Measurements from ENCODE around the gene E2F4. TPM values are rescaled to one million over a fixed set of nuclear protein-coding genes. Genes with fewer than 3 reads are reported as not detected.
A peak's percentile ranks its signal among the peaks of the same experiment; 100 is the strongest.

The E2F4 gene
- total and polyA plus RNA-seq, 2 of the 13 experiments (the other 11 are each of a cell fraction or from before 2014, with no cell fraction given), result 84.8 to 91.2 TPM

GRCh38 chr16:67210069-67210937, 18.3 kb downstream of the E2F4 start (continued):
- TF ChIP-seq TRIM24 (CRISPR knock-in tag; IDR thresholded peaks at IDR 0.05), result no peak
- TF ChIP-seq SOX5 (CRISPR knock-in tag; IDR thresholded peaks at IDR 0.05; ENCODE audit: borderline replicate concordance), result no peak
- no peak; the same call in 1 of the 2 replicates for TF ChIP-seq MYC (CRISPR knock-in tag; IDR thresholded peaks at IDR 0.05; ENCODE audit: borderline replicate concordance)
- TF ChIP-seq ZNF691 (CRISPR knock-in tag; IDR thresholded peaks at IDR 0.05; ENCODE audit: borderline replicate concordance, low read depth), result no peak
- 0 out of 2 replicates have a peak, but pooled peaks have one; percentile 30 for TF ChIP-seq ZBTB2 (CRISPR knock-in tag; IDR thresholded peaks at IDR 0.05; ENCODE audit: low read depth)
- no peak for TF ChIP-seq LBX2 (CRISPR knock-in tag; IDR thresholded peaks at IDR 0.05; ENCODE audit: borderline replicate concordance)
- TF ChIP-seq FOSL1 (CRISPR knock-in tag; IDR thresholded peaks at IDR 0.05; ENCODE audit: borderline replicate concordance), result no peak
- TF ChIP-seq ZNF678 (CRISPR knock-in tag; IDR thresholded peaks at IDR 0.05), result no peak
- no peak for TF ChIP-seq ZFP41 (CRISPR knock-in tag; IDR thresholded peaks at IDR 0.05; ENCODE audit: borderline replicate concordance)
- no peak for TF ChIP-seq ZNF710 (CRISPR knock-in tag; IDR thresholded peaks at IDR 0.05; ENCODE audit: borderline replicate concordance)
- no peak for TF ChIP-seq FOSL2 (CRISPR knock-in tag; IDR thresholded peaks at IDR 0.05)
- TF ChIP-seq ZNF558 (CRISPR knock-in tag; IDR thresholded peaks at IDR 0.05; ENCODE audit: borderline replicate concordance), result no peak
- TF ChIP-seq ARID3A (IDR thresholded peaks at IDR 0.05; ENCODE audit: low read depth, low read length), result no peak
- TF ChIP-seq MAFG (CRISPR knock-in tag; IDR thresholded peaks at IDR 0.05), result no peak
- TF ChIP-seq CEBPB (IDR thresholded peaks at IDR 0.05; ENCODE audit: borderline replicate concordance, low read depth, low read length), result no peak
- no peak for TF ChIP-seq PRPF4 (IDR thresholded peaks at IDR 0.05; ENCODE audit: low read depth, low read length, poor library complexity, severe bottlenecking)
- TF ChIP-seq ZNF460 (CRISPR knock-in tag; IDR thresholded peaks at IDR 0.05; ENCODE audit: borderline replicate concordance), result no peak
- no peak for TF ChIP-seq ZNF382 (CRISPR knock-in tag; IDR thresholded peaks at IDR 0.05; ENCODE audit: borderline replicate concordance)
- TF ChIP-seq IKZF4 (CRISPR knock-in tag; IDR thresholded peaks at IDR 0.05; ENCODE audit: borderline replicate concordance, low read depth, not compliant biosample characterization), result no peak
- TF ChIP-seq TCF7L2 (IDR thresholded peaks at IDR 0.05; ENCODE audit: low read depth, low read length), result no peak
